Neuronal stem cell (in vitro differentiated cells): ENCODE measurements around the gene ATP1B2.

Experiments
- DNase-seq: peaks from one replicate; pipeline ENCODE4 v3.0.0-alpha.2; 2013; ENCODE audit warnings: low spot score
- H2AFZ ChIP-seq: one replicate; pipeline ENCODE4 v1.6.1; 2013; ENCODE audit warnings: mild to moderate bottlenecking, low read length, inconsistent platforms
- H2AK5ac ChIP-seq: 2 replicates; pipeline ENCODE4 v1.6.1; 2013; ENCODE audit warnings: low read depth, mild to moderate bottlenecking, inconsistent platforms, low read length, moderate library complexity, mixed read lengths
- H2BK120ac ChIP-seq: 2 replicates; pipeline ENCODE4 v1.6.1; 2013; ENCODE audit warnings: low read depth, mild to moderate bottlenecking, inconsistent platforms, low read length, moderate library complexity, mixed read lengths
- H2BK12ac ChIP-seq: one replicate; pipeline ENCODE4 v1.6.1; 2013; ENCODE audit warnings: low read length, inconsistent platforms
- H2BK15ac ChIP-seq: 2 replicates; pipeline ENCODE4 v1.6.1; 2013; ENCODE audit warnings: mild to moderate bottlenecking, low read length, inconsistent platforms, mixed read lengths
- H2BK5ac ChIP-seq: one replicate; pipeline ENCODE4 v1.6.1; 2013; ENCODE audit warnings: inconsistent platforms, mild to moderate bottlenecking, low read length, moderate library complexity
- H3K14ac ChIP-seq: one replicate; pipeline ENCODE4 v1.6.1; 2013; ENCODE audit warnings: low read length, inconsistent platforms
- H3K18ac ChIP-seq: 2 replicates; pipeline ENCODE4 v1.6.1; 2013; ENCODE audit warnings: low read length, inconsistent platforms
- H3K23ac ChIP-seq: 2 replicates; pipeline ENCODE4 v1.6.1; 2013; ENCODE audit warnings: low read depth, mild to moderate bottlenecking, mixed read lengths, low read length, inconsistent platforms; ENCODE audit not compliant: poor library complexity
- H3K27ac ChIP-seq: replicated peaks from 3 replicates; pipeline ENCODE4 v1.5.1; 2013; ENCODE audit warnings: low read length, inconsistent platforms
- H3K27me3 ChIP-seq, 3 experiments: 2 replicates each; pipeline ENCODE4 v1.6.1; 2013; ENCODE audit warnings: low read length in 3 of 3, mild to moderate bottlenecking in 2 of 3, inconsistent platforms in 1 of 3, low read depth in 1 of 3, mixed read lengths in 1 of 3, moderate library complexity in 1 of 3; ENCODE audit not compliant: control insufficient read depth in 3 of 3, insufficient read depth in 3 of 3
- H3K36me3 ChIP-seq, 2 donors: replicated peaks in 1 of 2; 2 replicates each; pipeline ENCODE4 v1.6.1; 2013; ENCODE audit warnings: low read length in 2 of 2; ENCODE audit not compliant: control insufficient read depth in 2 of 2, insufficient read depth in 2 of 2
- H3K4ac ChIP-seq: 2 replicates; pipeline ENCODE4 v1.6.1; 2013; ENCODE audit warnings: inconsistent platforms, mild to moderate bottlenecking, low read length, moderate library complexity
- H3K4me1 ChIP-seq, 2 donors: 1 replicate in 1 of 2; 2 replicates in 1 of 2; pipeline ENCODE4 v1.6.1; 2013; ENCODE audit warnings: low read length in 2 of 2, low read depth in 1 of 2; ENCODE audit not compliant: control insufficient read depth in 2 of 2, insufficient read depth in 1 of 2
- H3K4me2 ChIP-seq: one replicate; pipeline ENCODE4 v1.6.1; 2013; ENCODE audit warnings: mild to moderate bottlenecking, low read length, inconsistent platforms; ENCODE audit not compliant: insufficient read depth, poor library complexity, severe bottlenecking
- H3K4me3 ChIP-seq, 2 donors: 2 replicates each; pipeline ENCODE4 v1.5.1; 2013; ENCODE audit warnings: low read length in 2 of 2, mild to moderate bottlenecking in 2 of 2, inconsistent platforms in 1 of 2, moderate library complexity in 1 of 2
- H3K79me1 ChIP-seq: one replicate; pipeline ENCODE4 v1.6.1; 2013; ENCODE audit warnings: low read depth, mild to moderate bottlenecking, inconsistent platforms, low read length, moderate library complexity
- H3K9ac ChIP-seq: one replicate; pipeline ENCODE4 v1.6.1; 2013; ENCODE audit warnings: mild to moderate bottlenecking, low read depth, low read length, inconsistent platforms; ENCODE audit not compliant: poor library complexity
- H3K9me3 ChIP-seq, 2 donors: replicated peaks in 1 of 2; 2 replicates each; pipeline versions ENCODE3 to v1.6.1; 2013; ENCODE audit warnings: low read length in 2 of 2, mild to moderate bottlenecking in 2 of 2, inconsistent platforms in 1 of 2, low read depth in 1 of 2, mixed read lengths in 1 of 2, moderate library complexity in 1 of 2; ENCODE audit not compliant: control insufficient read depth in 2 of 2, insufficient read depth in 1 of 2
- H4K8ac ChIP-seq: one replicate; pipeline ENCODE4 v1.6.1; 2013; ENCODE audit warnings: low read depth, mild to moderate bottlenecking, inconsistent platforms, low read length, moderate library complexity
- H4K91ac ChIP-seq: one replicate; pipeline ENCODE4 v1.6.1; 2013; ENCODE audit warnings: low read length, low read depth, mild to moderate bottlenecking, inconsistent platforms; ENCODE audit not compliant: poor library complexity
- WGBS, 2 donors: extraction: QIAGEN DNeasy Blood & Tissue Kit; methylation state at CpG; one replicate each; pipeline ENCODE4 v1.1.7; 2013; ENCODE audit warnings: missing lambda C conversion rate in 2 of 2, mixed read lengths in 1 of 2; ENCODE audit not compliant: insufficient read length in 2 of 2, insufficient replicate concordance in 1 of 2; ENCODE audit errors: extremely low coverage in 2 of 2; 5-methylcytosine and 5-hydroxymethylcytosine counted together

ATP1B2 gene

DNA sequence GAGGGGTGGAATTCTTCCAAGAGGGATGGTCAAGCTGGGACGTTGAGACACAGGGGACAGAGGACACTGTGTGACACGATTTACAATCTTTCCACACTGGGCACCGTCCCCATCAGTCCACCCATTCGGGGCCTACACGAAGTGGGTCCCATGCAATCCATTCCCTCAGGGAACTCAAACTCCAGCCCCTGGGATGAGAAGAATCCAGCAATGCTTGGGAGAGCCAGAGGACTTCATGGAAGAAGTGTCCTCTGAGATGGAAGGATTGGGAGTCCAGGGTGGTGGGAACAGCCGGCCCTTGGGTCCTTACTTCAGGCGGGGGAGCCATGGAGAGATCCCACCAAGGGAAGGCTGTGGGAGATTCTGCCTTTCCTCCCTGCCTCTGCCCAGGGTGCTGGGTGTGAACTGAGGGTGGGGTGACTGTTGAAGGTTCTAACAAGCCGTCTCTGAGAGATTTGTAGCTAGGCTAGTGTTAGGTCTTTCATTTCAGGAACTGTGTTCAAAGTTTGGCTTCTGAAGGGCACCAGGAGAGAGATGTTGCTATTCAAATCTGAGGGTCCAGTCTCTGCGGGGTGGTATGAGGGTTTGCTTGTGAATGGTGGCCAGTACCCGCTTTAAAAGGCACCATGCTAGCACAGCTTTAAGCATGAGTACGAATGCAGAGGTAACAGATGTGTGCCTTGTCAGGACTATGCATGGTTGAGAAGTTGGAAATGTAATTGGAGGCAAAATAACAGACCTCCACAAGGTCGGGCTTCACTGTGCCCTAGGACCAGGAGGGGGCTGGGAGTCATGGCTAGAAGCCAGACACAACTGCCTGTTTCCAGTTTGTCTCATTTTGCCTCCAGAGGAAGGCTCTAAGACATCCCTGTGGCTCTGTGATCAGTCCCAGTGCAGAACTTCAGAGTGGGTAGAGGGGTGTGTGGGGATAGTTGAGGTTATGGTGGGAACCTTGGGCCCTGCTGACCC, 1.9 kb downstream of the ATP1B2 start:
- Histone ChIP-seq H2AK5ac (peak overlapping the region; percentile 53), H3K23ac (no peak overlapping the region), H4K91ac (no peak overlapping the region), H4K8ac (no peak overlapping the region), H2BK120ac (no peak overlapping the region), H2AFZ (peak overlapping the region; percentile 90), H2BK12ac (no peak overlapping the region), H3K4me2 (peak overlapping the region; percentile 100), H3K14ac (no peak overlapping the region), H3K9ac (no peak overlapping the region), H3K18ac (peak overlapping the region; percentile 32), H3K4me1 (peaks cover 17 to 24% of the 10 kb centered on the region in 2 donors), H2BK5ac (no peak overlapping the region), H3K27me3 (peaks cover 0 to 5% (median 0%) of the 10 kb centered on the region in 3 experiments), H3K79me1 (no peaks in the 10 kb centered on the region), H3K27ac (no peak overlapping the region), H2BK15ac (peak overlapping the region; percentile 8), H3K9me3 (no peaks in the 10 kb centered on the region), H3K36me3 (peaks cover 2 to 7% of the 10 kb centered on the region in 2 donors), H3K4me3 (peak overlapping the region; percentile 65 to 89), H3K4ac (no peak overlapping the region)
- WGBS, 2 donors: no CpG with 5 or more reads among the region's 12 CpGs
- DNase-seq: no peak

DNA sequence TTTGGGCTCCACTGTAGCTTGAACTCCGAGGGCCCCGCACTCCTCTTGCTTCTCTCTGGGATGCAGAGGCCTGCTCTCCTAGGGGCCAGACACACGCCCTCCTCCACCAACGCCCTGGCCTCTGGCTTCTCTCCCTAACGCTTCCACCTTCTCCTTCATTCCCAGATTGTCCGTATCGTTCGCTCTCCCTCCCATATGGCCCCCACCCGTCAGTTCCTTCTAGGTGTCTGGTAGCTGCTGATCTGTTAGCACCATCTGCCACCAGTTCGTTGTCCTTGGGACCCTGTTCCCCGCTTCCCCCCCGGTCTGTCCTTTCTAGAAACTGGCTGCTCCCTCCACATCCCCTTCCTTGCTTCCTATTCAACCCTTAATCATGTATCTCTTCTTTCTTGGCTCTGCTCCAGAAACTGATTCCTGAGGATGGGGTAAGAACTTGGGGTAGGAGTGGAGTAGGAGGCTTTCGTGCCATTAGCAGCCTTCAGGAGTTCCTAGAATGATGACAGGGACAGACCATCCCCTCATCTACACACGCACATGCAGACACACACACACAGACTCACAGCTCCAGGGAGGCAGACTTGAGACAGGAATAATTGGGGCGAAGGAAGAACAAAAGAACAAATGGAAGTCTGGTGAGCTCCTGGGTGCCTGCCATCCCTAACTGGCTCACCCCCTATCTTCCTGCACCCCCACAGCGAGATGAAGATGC, 4.3 kb downstream of the ATP1B2 start:
- Histone ChIP-seq H3K4ac (no peak overlapping the region), H3K36me3 (peaks cover 2 to 7% of the 10 kb centered on the region in 2 donors), H4K8ac (no peak overlapping the region), H3K18ac (peak overlapping the region; percentile 22), H3K27me3 (peaks cover 0 to 4% (median 0%) of the 10 kb centered on the region in 3 experiments), H3K9me3 (no peaks in the 10 kb centered on the region), H4K91ac (no peak overlapping the region), H2BK5ac (no peak overlapping the region), H2BK15ac (peak overlapping the region; percentile 49), H3K27ac (no peak overlapping the region), H2AK5ac (peak overlapping the region; percentile 38), H3K4me2 (no peak overlapping the region), H2BK12ac (peak overlapping the region; percentile 97), H2AFZ (no peak overlapping the region), H3K4me1 (peaks cover 18 to 26% of the 10 kb centered on the region in 2 donors), H2BK120ac (no peak overlapping the region), H3K79me1 (no peaks in the 10 kb centered on the region), H3K14ac (no peak overlapping the region), H3K23ac (no peak overlapping the region), H3K4me3 (no peak overlapping the region), H3K9ac (no peak overlapping the region)
- no CpG with 5 or more reads among the region's 16 CpGs for WGBS, 2 donors
- no peak for DNase-seq

DNA sequence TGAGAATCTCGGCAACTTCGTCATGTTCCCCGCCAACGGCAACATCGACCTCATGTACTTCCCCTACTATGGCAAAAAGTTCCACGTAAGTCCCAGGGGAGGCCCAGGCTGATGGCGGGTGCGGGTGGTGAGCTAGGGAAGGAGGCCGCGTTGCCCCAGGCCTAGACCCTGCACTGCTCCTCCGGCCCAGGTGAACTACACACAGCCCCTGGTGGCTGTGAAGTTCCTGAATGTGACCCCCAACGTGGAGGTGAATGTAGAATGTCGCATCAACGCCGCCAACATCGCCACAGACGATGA, 4.8 kb downstream of the ATP1B2 start:
- H3K4me2 ChIP-seq: no peak overlapping the region
- no peak for DNase-seq
- H3K18ac ChIP-seq: peak overlapping the region; percentile 22
- peak overlapping the region; percentile 97 for H2BK12ac ChIP-seq
- H3K4ac ChIP-seq: no peak overlapping the region
- no peak overlapping the region for H3K27ac ChIP-seq
- H3K4me1 ChIP-seq: peaks cover 15 to 23% of the 10 kb centered on the region in 2 donors
- H4K91ac ChIP-seq: no peak overlapping the region
- H3K14ac ChIP-seq: peak overlapping the region; percentile 40
- peak overlapping the region; percentile 49 for H2BK15ac ChIP-seq
- H3K9me3 ChIP-seq: no peaks in the 10 kb centered on the region
- H4K8ac ChIP-seq: no peak overlapping the region
- no peak overlapping the region for H3K9ac ChIP-seq
- H3K4me3 ChIP-seq: no peak overlapping the region
- peaks cover 0 to 2% (median 0%) of the 10 kb centered on the region in 3 experiments for H3K27me3 ChIP-seq
- no peak overlapping the region for H2BK5ac ChIP-seq
- H2BK120ac ChIP-seq: no peak overlapping the region
- no peaks in the 10 kb centered on the region for H3K79me1 ChIP-seq
- peak overlapping the region; percentile 59 for H3K23ac ChIP-seq
- H2AK5ac ChIP-seq: peak overlapping the region; percentile 38
- no CpG with 5 or more reads among the region's 17 CpGs for WGBS, 2 donors
- peaks cover 2 to 7% of the 10 kb centered on the region in 2 donors for H3K36me3 ChIP-seq
- H2AFZ ChIP-seq: no peak overlapping the region
